Endothelial cell of hepatic sinusoid (primary cell): ENCODE measurements around the gene APOL4.

ENCODE experiments used
- in situ Hi-C: cut with HindIII; loops from 2 replicates; pipeline ENCODE4 v1.10.0; 2017; ENCODE audit warnings: low sequenced_read_pairs

The APOL4 gene

GRCh38 chr22:36185828-36186624 lies 15.6 kb downstream of the APOL4 start:
- in situ Hi-C loops: loop anchor here (10.0 kb wide), 1 partner anchor 329 kb away; no protein-coding TSS in a partner anchor

GRCh38 chr22:36184433-36185025 lies 17.1 kb downstream of the APOL4 start:
- in situ Hi-C loops: loop anchor here (10.0 kb wide), 1 partner anchor 330 kb away; no protein-coding TSS in a partner anchor

GRCh38 chr22:36183446-36183845 lies 18.2 kb downstream of the APOL4 start:
- in situ Hi-C loops: loop anchor here (10.0 kb wide), 1 partner anchor 331 kb away; no protein-coding TSS in a partner anchor

- in situ Hi-C loops: loop anchor here (10.0 kb wide), 1 partner anchor 332 kb away; no protein-coding TSS in a partner anchor
Measured at GRCh38 chr22:36182857-36183256, 18.8 kb downstream of the APOL4 start.

GRCh38 chr22:36182056-36182455 lies 19.6 kb downstream of the APOL4 start:
- in situ Hi-C loops: loop anchor here (10.0 kb wide), 1 partner anchor 333 kb away; no protein-coding TSS in a partner anchor

GRCh38 chr22:36180928-36181327 lies 20.7 kb downstream of the APOL4 start:
- in situ Hi-C loops: loop anchor here (10.0 kb wide), 1 partner anchor 334 kb away; no protein-coding TSS in a partner anchor

GRCh38 chr22:36180038-36180880 lies 21.4 kb downstream of the APOL4 start:
- in situ Hi-C loops: loop anchor here (10.0 kb wide), 1 partner anchor 335 kb away; no protein-coding TSS in a partner anchor

- in situ Hi-C loops: no loop called here
Measured at GRCh38 chr22:36177160-36177559, 24.4 kb downstream of the APOL4 start.

GRCh38 chr22:36175892-36176291 lies 25.7 kb downstream of the APOL4 start:
- in situ Hi-C loops: no loop called here

GRCh38 chr22:36171941-36172340 lies 29.7 kb downstream of the APOL4 start:
- in situ Hi-C loops: no loop called here

GRCh38 chr22:36166518-36167220 lies 34.9 kb downstream of the APOL4 start:
- in situ Hi-C loops: no loop called here

GRCh38 chr22:36166086-36166485 lies 35.5 kb downstream of the APOL4 start:
- in situ Hi-C loops: no loop called here

GRCh38 chr22:36165141-36165540 lies 36.5 kb downstream of the APOL4 start:
- in situ Hi-C loops: no loop called here

GRCh38 chr22:36164621-36165020 lies 37.0 kb downstream of the APOL4 start:
- in situ Hi-C loops: loop anchor here (5.0 kb wide), 1 partner anchor 78 kb away; no protein-coding TSS in a partner anchor

GRCh38 chr22:36163497-36163896 lies 38.1 kb downstream of the APOL4 start:
- in situ Hi-C loops: loop anchor here (5.0 kb wide), 1 partner anchor 79 kb away; no protein-coding TSS in a partner anchor

GRCh38 chr22:36162127-36163034 lies 39.2 kb downstream of the APOL4 start:
- in situ Hi-C loops: loop anchor here (5.0 kb wide), 1 partner anchor 80 kb away; no protein-coding TSS in a partner anchor

- in situ Hi-C loops: loop anchor here (5.0 kb wide), 1 partner anchor 81 kb away; no protein-coding TSS in a partner anchor
Measured at GRCh38 chr22:36161793-36162126, 39.8 kb downstream of the APOL4 start.

GRCh38 chr22:36160499-36160942 lies 41.1 kb downstream of the APOL4 start, which contains the start of gene APOL3:
APOL3 (minus strand) TSS chr22:36160755; CDS start chr22:36149055, 11,700 bp downstream.
- in situ Hi-C loops: loop anchor here (5.0 kb wide), 1 partner anchor 82 kb away; no protein-coding TSS in a partner anchor
